Stimulated activated CD8-positive, alpha-beta memory T cell treated with anti-CD3 and anti-CD28 coated beads, Interleukin-15, amount 100 ng/mL, for 48 hours (primary cell): ENCODE data around the gene SERPINH1.

Source experiments
- DNase-seq, 2 donors: peaks; one replicate each; pipeline ENCODE4 v3.0.0-alpha.2; 2020; ENCODE audit warnings: low read depth in 2 of 2

Gene SERPINH1

DNA sequence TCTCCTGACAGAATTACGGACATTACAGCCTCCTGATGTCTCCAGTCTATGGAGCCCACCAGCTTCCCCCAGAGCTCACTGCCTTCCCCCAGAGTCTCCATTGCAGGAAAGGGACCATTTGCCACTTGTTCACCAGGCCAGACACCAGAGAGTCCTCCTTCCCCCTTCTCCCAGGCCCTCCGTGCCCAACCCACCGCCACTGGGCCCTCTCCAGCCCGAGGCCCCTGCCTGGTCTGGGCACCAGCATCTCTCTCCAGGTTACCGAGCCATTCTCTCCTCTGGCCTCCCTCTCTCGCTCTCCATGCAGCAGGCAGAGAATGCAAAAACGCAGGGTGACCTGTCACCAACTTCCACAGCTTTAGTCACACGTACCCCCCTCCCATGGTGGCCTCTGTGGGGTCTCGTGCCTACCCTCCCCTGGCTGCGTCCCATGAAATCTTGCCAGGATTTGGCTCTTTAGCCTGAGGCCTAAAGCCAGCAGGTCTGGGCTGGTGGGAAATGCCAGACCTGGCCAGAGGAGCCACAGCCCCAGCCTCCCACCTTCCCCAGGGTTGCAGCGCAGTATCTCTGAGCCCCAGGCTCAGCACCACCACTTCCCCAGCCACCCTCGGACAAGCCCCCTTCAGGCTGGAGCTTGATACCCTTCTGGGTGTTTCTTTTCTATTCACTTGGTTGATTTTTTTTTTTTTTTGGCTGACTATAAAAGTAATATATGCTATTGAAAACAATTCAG lies 6.8 kb upstream of the SERPINH1 start:
- no peak for DNase-seq

DNA sequence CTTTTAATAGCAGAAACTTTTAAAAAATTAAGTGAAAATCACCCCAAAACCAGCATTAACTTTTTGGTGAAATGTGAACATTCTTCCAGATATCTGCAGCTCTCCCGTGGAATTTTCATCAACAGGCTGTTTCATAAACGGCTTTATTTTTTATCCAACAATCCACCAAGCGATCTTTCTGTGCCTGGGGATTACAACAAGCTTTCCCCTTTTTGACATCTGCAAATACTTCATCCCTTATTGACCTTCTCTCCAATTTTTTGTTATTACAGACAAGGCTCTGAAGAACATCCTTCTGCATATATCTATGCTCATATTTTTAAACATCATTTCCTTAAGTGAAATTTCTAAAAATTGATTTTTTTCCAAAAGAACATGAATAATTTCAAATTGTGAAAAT lies 5.8 kb upstream of the SERPINH1 start:
- DNase-seq = no peak

DNA sequence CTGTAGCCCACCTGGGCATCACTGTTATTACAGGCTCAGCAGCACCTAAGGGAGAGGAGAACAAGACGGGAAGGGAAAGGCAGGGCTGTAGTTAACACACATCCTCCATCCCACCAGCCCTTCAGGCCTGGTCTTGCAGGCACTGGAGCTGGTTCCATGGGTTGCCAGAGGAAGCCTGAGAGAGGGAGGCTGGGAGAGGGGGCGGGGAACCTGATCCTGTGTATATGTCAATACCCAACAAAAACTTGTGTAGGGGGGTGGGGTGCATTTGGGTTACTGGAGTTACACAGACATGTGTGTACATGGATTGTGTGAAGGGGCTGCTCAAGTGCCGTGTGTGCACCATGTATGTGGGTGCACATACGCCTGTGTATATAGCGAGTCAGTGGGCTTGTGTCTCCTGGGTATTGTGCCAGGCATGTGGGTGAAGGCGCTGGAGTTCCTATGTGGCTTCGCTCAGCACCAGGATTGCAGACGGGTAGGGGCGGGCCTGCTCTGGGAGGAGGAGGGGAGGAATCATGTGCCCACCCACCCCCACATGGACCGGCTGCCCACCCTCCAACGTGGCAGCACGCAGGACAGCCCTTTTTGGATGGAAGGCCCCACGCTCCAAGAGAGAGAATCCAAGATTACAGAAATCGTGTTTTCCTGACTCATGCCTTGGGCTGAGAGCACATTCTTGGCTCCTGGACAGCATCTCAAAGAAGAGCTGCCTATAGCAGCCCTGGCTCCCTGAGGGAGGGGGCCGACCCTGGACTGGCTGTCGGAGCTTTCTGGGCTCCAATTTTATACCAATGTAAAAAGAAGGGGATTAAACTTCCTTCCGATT lies 4.2 kb upstream of the SERPINH1 start:
- DNase-seq = no peak

DNA sequence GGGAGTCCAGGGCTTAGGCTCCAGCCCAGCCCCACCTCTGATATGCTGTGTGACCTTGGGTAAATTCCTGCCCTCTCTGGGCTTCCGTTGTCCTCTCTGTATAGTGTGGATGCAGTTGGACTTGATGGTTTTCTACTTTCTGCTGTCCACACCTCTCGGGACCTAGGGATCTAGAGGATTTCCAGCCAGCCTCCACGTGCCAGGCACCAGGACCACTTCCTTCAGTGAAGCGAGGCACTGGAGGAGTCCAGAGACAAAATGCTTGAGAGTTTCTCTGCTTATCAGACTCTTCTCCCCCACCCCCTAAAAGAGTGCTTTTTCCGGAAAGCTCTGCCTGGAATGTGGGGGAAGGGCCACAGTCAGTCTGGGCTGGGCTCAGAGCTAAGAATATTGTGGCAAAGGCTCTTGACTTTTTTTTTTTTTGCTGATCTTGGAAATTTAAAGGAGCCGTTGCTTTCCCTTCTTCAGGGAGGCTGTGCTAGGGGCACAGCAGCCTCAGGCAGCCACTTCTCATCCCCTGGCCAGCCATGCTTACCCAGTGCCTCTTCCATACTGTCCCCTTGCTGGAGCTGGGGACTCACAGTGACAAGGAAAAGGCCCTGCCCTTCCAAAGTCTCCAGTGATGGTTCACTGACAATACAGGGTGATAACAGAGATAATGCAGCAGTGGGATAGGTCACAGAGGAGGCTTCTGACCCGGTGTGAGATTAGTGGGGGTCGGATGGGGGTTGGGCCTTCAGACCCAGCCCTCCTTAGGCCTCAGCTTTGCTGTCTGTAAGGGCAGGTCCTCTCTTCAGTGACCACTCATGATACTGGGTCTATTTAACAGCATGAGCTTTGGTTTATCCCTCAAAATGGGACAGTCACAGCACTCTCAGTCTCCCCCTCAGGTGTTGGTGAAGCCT lies 2.9 kb upstream of the SERPINH1 start:
- no peak for DNase-seq

DNA sequence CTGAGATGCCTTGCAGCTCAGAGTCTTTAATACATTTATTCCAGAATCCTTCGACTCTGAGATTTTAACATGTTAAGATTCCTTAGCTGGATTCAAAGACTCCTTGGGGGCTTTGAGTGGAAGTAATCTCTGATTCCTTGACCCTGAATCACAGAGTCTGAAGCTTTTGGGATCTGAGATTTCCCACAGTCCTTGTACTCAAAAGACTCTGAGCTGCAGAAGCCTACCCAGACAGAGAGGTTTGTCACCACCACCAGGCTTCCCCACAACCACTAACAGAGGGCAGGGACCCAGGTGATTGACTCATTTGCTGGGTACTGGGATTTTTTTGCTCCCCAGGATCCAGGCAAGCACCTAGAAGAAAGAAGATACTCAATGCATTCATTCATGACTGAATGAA lies 1.4 kb upstream of the SERPINH1 start:
- DNase-seq = no peak

DNA sequence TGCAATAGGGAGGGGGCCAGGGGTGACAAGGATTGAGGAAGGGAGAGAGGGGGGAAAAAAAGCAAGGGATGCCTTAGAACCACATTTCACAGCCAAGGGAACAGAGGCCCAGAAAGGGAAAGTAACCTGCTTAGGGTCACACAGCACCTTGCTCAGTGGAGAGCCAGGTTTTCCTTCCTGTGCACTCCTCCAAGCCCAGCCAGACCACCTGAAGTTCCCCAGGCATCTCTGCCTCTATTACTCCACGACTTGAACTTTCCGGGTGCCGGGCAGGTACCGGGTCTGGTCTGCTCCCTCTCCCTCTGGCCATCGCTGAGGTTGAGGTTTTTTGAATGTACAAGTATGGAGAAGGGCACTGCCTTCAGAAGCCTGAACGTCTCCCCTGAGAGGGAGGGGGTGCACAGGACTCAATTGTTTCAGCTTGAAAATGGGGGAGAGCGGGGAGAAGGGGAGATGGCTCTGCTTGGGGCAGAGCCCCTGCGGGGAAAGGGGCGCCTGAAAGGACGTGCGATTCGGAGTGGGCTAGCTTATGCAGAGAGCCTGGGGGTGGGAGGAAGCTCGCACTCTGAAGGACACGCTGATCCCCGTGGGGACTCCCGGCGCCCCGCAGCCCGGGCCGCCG lies 516 bp upstream of the SERPINH1 start:
- DNase-seq = no peak

DNA sequence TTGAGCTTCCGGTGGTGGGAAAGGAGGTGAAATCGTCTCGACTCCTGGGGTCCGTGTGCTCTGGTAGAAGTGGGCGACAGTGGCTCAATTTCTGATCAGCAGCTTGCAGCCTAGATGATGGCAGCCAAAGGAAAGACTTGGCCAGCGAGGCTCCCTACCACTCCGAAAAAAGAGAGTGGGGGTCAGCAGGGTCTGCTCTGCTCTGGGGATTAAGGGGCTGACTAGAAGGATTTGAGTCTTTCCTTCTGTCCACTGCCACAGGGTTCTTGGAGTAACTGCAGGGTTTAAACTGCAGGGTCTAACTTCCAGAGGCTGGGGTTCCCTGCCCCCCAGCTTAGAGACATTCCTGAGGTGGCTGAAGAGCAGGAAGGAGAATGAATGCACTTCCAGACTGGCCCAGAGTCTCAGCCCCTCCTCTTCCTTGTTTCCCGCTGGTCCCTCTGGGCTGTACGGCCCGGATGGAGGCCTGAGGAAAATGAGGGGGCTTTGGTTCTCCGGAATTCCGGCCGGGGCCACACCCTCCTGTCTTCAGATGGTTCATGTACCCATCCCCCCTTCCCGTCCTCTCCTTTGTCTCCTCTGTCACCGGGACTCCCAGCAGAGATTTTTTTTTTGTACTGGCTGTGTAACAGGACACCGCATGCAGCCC lies 907 bp downstream of the SERPINH1 start:
- no peak for DNase-seq

DNA sequence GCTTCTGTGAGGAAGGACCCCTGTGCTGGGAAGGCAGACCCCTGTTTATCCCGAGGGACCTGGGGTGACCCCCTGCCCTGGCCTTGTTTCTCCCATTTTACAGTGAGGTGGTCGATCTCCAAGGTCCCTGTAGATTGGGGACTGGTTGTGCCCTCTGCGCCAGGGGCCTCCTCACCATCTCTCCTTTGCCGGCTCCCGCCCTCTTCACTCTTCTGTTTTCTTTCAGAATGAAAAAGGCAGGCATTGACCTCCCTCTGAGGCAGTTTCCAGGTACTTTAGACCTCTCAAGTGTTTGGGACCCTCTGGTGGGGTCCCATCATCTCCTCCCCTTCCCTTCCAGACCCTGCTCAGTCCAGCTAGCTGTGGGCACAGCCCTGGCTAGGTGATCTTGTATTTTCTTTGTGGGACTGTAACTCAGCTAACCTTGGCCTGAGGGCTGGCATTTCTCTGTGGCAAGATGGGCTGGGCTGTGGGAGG lies 1.5 kb downstream of the SERPINH1 start:
- no peak for DNase-seq

DNA sequence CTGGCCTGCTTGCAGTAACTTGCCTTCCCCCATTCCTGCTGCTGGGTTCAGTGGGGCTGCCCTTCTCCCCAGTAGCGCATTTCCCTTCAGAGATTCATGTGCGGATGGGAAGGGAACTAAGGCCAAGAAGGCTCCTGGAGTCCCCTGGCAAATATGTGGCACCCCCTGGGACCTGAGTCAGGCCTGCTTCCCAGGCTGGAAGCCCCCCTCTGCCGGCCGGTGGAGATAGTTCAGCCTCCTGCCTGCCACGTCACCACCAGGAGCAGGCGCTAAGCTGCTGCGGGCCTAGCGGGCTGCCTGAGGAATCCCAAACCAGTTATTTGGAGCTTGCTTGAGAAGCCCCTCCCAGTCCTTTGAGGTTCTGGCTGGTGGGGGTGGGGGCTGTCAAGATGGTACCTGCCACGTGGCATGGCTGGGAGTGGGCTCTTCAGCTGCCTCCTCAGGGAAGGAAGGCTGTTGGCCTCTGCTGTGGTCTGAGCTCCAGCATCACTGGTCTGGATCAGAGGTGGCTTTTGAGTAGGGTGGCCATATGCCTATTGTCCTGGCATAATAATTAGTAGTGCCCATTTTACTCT lies 2.0 kb downstream of the SERPINH1 start:
- no peak for DNase-seq

DNA sequence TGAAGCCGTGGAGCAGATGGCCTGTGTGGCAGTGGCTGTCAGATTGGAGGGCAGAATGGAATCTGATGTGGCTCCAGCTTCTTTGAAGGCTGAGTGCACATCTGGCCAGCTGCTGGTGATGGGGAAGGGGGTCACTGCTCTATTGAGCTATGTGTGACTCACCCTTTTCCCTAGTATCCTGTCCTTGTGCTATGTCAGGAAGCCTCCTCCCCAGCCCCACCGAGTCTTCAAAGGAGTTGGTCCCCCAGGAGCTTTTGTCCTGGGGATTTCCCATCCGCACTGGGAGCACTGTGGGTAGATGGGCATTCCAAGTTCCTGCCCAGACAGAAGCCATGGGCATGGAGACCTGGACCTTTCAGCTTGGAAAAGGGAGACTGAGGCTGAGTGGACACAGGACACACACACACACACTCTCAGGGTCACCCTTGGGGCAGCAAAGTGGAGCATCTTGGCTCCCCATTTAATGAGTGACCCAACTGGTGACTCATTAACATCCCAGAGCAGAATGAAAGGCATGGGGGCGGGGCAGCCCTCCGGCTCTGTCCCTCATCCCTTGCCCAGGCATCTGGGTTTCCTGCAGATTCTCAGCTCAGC lies 3.3 kb downstream of the SERPINH1 start:
- DNase-seq = no peak

DNA sequence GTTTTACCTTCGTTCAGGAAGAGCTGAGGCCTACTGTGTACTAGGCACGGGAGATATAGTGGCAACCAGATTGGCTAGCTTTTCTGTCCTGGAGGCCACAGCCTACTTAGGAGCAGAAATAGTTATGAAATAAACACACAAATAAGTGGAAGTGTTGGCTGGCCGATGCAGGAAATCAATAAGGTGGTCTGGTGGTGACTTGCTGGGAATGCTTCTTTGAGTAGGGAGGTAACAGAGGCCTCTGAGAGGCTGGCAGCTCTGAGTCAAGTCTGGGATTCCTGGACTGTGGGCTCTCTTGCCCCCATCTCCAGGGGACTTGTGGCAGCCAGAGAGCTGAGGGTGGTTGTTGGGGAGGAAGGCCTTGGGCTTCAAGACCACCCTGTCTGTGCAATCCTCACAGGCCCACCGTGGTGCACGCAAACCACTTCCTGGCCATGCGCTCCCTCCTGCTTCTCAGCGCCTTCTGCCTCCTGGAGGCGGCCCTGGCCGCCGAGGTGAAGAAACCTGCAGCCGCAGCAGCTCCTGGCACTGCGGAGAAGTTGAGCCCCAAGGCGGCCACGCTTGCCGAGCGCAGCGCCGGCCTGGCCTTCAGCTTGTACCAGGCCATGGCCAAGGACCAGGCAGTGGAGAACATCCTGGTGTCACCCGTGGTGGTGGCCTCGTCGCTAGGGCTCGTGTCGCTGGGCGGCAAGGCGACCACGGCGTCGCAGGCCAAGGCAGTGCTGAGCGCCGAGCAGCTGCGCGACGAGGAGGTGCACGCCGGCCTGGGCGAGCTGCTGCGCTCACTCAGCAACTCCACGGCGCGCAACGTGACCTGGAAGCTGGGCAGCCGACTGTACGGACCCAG lies 4.1 kb downstream of the SERPINH1 start:
- DNase-seq = no peak

DNA sequence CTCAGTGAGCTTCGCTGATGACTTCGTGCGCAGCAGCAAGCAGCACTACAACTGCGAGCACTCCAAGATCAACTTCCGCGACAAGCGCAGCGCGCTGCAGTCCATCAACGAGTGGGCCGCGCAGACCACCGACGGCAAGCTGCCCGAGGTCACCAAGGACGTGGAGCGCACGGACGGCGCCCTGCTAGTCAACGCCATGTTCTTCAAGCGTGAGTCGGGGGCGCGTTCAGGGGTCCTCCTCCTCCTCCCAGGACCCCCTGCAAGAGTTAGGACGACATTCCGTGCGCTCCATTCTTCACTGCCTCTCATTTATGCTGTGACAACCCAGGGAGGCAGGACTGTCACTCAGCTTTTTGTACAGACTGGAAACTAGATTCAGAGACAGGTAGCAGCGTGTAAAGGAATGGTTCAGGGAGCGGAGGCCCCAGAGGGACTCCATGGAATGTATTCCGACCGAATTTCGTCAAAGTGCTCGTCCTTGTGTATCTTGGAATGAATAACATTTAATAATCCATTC lies 4.8 kb downstream of the SERPINH1 start:
- no peak for DNase-seq

DNA sequence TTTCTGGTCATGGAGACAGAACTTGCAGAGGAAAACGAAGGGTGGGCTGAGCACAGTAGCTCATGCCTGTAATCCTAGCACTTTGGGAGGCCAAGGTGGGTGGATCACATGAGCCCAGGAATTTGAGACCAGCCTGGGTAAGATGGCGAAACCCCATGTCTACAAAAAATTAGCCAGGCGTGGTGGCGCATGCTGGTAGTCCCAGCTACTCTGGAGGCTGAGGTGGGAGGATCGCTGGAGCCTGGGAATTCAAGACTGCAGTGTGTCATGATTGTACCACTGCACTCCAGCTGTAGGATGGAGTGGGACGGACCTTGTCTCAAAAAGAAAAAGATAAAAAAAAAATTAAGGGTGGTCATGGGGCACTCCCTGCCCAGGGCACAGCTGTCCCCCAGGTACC lies 5.9 kb downstream of the SERPINH1 start:
- no peak for DNase-seq

DNA sequence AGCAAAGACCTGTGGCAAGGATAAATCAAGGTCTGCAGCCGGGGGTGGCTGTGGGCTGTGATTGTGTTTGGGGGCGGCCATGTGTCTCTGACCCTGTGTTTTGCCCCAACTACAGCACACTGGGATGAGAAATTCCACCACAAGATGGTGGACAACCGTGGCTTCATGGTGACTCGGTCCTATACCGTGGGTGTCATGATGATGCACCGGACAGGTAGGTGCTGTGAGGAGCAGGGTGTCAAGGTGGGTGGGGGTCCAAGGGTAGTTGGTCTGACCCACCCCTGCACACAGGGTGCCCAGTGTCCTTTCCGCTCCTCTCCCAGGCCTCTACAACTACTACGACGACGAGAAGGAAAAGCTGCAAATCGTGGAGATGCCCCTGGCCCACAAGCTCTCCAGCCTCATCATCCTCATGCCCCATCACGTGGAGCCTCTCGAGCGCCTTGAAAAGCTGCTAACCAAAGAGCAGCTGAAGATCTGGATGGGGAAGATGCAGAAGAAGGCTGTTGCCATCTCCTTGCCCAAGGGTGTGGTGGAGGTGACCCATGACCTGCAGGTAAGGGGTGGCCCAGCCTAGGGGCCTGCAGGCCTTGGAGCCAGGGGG lies 6.7 kb downstream of the SERPINH1 start:
- DNase-seq = no peak

DNA sequence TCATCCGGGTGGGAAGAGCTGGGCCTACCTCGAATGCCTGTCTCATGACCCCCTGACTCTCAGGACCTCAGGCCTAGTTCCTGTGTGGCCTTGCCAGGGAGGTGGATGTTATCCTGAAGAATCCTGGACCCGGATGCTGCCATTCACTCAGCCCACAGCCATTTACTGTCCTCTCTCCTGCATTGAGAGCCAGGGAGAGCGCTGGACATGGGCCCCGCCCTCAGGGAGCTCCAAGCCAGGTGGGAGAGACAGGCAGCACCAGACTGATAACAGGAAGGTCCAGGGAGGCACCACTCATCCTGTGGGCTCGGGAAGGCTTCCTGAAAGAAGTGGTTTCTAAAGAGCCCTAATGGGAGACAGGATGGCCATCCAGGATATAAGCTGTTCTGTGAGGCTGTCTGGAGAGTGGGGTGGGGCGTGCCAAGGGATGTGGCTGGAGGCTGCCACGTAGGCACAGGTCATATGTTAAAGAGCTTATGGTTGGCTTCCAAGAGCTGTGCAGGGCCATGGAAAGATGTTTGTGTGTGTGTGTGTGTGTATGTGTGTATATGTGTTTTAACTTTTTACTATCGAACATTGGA lies 8.6 kb downstream of the SERPINH1 start:
- DNase-seq = no peak

DNA sequence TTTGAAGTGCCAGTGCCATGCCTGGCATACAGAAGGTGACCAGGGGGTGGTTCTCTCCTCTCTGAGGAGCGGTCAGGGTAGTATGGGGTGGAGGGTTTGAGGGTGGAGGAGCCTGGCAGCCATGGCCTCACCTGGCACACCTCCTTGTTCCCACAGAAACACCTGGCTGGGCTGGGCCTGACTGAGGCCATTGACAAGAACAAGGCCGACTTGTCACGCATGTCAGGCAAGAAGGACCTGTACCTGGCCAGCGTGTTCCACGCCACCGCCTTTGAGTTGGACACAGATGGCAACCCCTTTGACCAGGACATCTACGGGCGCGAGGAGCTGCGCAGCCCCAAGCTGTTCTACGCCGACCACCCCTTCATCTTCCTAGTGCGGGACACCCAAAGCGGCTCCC lies 9.6 kb downstream of the SERPINH1 start:
- DNase-seq = no peak

DNA sequence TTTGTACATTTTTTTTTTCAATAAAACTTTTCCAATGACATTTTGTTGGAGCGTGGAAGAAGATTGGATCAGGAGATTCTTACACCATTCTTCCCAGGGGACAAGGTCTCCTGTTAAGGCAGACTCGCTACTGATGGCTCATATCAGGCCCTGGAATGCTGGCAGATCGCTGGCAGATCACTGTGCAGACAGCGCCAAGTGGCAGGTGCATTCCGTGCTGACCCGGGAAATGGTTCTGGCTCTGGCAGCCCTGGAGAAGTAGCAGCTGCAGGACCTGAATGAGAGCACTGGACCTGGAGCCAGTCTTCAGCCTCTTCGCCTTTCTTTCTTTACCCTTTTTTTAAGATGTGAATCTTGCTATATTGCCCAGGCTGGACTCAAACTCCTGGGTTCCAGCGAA lies 10.7 kb downstream of the SERPINH1 start:
- no peak for DNase-seq
